Measurements from ENCODE around the gene ZNF469. TPM values are rescaled to one million over a fixed set of nuclear protein-coding genes. Genes with fewer than 3 reads are reported as not detected.

ZNF469 gene
- total and polyA plus RNA-seq, 9 of the 15 experiments (the other 6 are each of a cell fraction or from before 2014, with no cell fraction given): 0.01 to 0.04 TPM; not detected in 7

DNA sequence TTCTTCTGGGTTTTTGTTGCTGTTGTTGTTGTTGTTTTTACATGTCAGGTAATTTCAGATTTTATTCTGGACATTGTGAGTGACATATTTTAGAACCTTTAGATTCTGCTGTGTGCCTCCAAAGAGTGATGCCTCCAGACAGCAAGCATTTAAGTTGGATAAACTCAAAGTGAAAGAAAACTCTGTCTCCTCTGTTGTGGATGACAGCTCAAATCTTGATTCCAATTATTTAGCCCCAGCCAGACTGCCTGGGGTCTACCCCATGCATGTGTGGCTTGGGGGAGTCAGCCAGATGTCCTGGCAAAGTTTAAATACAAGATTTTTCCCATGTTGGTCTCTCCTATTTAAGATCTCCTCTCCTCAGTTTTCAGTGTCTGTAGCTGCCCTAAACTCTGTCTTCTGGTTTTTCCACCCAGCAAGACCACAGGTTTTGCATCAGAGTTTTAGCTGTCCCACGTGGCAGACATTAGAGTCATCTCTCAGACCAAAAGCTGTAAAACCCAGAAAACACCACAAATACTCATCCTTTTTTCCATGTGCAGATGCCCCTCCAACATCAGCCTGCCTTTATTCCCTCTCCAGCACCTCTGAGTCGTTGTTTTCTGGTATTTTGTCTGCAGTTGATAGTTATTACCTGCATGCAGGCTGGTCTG is 19.4 kb upstream of the ZNF469 start:
- no peaks in the 10 kb centered on the region for H3K9me1 ChIP-seq (ENCODE audit: control insufficient read depth, insufficient read depth, low read length)
- no peaks in the 10 kb centered on the region; the same call in 1 of the 2 replicates for H3K9me3 ChIP-seq (replicated peaks; ENCODE audit: control insufficient read depth, insufficient read depth, low read depth, low read length)
- H2AFZ ChIP-seq (ENCODE audit: low read depth, low read length): no peak overlapping the region
- H3K27ac ChIP-seq (ENCODE audit: extremely low read depth, low read depth, low read length): no peak overlapping the region
- no peaks in the 10 kb centered on the region for H4K20me1 ChIP-seq (replicated peaks; ENCODE audit: control insufficient read depth, insufficient read depth, low read length)
- peaks cover 18 to 43% of the 10 kb centered on the region in 2 experiments for H3K27me3 ChIP-seq (ENCODE audit: control insufficient read depth in 2 of 2, insufficient read depth in 2 of 2, low read length in 2 of 2)
- no peaks in the 10 kb centered on the region for H3K4me1 ChIP-seq (replicated peaks in 1 of 2; ENCODE audit: control insufficient read depth in 2 of 2, insufficient read depth in 2 of 2, low read length in 2 of 2)
- no peak overlapping the region for H3K9ac ChIP-seq (ENCODE audit: insufficient read depth in 1 of 2, low read depth in 2 of 2, low read length in 2 of 2)
- ATAC-seq (no peak), FAIRE-seq (no peak), DNase-seq (ENCODE audit: extremely low read depth in 1 of 4, low spot score in 3 of 4) (no peak)
- 0% methylated on average over 2 of the region's 2 CpGs for WGBS (ENCODE audit: insufficient coverage, low coverage, missing lambda C conversion rate)
- no peaks in the 10 kb centered on the region for H3K36me3 ChIP-seq (ENCODE audit: control insufficient read depth, insufficient read depth, low read length)
- POLR2A ChIA-PET: no interaction called here
- intact Hi-C loops (cut with micrococcal nuclease): no loop called here
- no peak overlapping the region for H3K4me3 ChIP-seq
- TF ChIP-seq NBN (IDR thresholded peaks at IDR 0.05; ENCODE audit: low read depth) (no peak), CCAR2 (IDR thresholded peaks at IDR 0.05; ENCODE audit: low read depth, low read length) (no peak), BRD4 (IDR thresholded peaks at IDR 0.05) (no peak), ZNF507 (tag; conservative IDR thresholded peaks at IDR 0.05) (no peak), FOSL1 (tag; conservative IDR thresholded peaks at IDR 0.05) (no peak), SRSF1 (IDR thresholded peaks at IDR 0.05; ENCODE audit: low read depth, low read length) (no peak), LCOR (CRISPR knock-in tag; IDR thresholded peaks at IDR 0.05) (no peak), ZNF133 (CRISPR knock-in tag; IDR thresholded peaks at IDR 0.05) (no peak), SMARCA5 (IDR thresholded peaks at IDR 0.05) (no peak), DMBX1 (CRISPR knock-in tag; IDR thresholded peaks at IDR 0.05; ENCODE audit: borderline replicate concordance) (no peak), RBFOX2 (IDR thresholded peaks at IDR 0.05; ENCODE audit: low read depth, low read length) (no peak), ESRRB (CRISPR knock-in tag; IDR thresholded peaks at IDR 0.05; ENCODE audit: borderline replicate concordance) (no peak), CHD4 (IDR thresholded peaks at IDR 0.05; ENCODE audit: insufficient read depth, insufficient replicate concordance, low read depth, low read length, poor library complexity, severe bottlenecking) (no peak), MTA1 (IDR thresholded peaks at IDR 0.05; ENCODE audit: borderline replicate concordance) (no peak), RFX7 (CRISPR knock-in tag; IDR thresholded peaks at IDR 0.05) (no peak)
- H3K79me2 ChIP-seq (ENCODE audit: control insufficient read depth, insufficient read depth, low read length): no peaks in the 10 kb centered on the region
- H3K4me2 ChIP-seq (ENCODE audit: insufficient read depth, low read length): no peak overlapping the region
- CTCF ChIA-PET (ENCODE audit: low intra/inter-chr PET ratio): no interaction called here
- in situ Hi-C loops (cut with MboI): no loop called here
- no TSS peak for BruUV-seq (replicated peaks)

Data from K562 (cell line).